WTC11 (cell line): Measurements from ENCODE around the gene PRKD1. TPM values are rescaled to one million over a fixed set of nuclear protein-coding genes. Genes with fewer than 3 reads are reported as not detected.
A peak's percentile ranks its signal among the peaks of the same experiment; 100 is the strongest.

ENCODE experiments used
- ATAC-seq: fragments of 200-7000 bp; cut with Tn5 transposase; 2 replicates; pipeline ENCODE4 v1.10.0; 2021; ENCODE audit warnings: mild to moderate bottlenecking, moderate library complexity
- Bru-seq: library from RNA; stranded (reverse); fragments of 400-500 nt; gene quantifications from one replicate; lab custom pipeline; 2021; lab: Mats Ljungman, UMichigan
- CTCF ChIA-PET: fragments of 300-600 bp; sonication (Branson Sonifier 250); formaldehyde crosslinking; loops from one replicate; lab custom pipeline; 2021; ENCODE audit warnings: antibody characterized with exemption; lab: Charles Lee
- POLR2A ChIA-PET: fragments of 350-600 bp; sonication (Branson Sonifier 250); formaldehyde crosslinking; loops from one replicate; lab custom pipeline; 2021; ENCODE audit warnings: antibody characterized with exemption; lab: Charles Lee
- DNase-seq: peaks from one replicate; pipeline ENCODE4 v3.0.0; 2021; ENCODE audit warnings: low spot score
- H3K27ac Mint-ChIP-seq: 2 replicates; pipeline ENCODE4 v1.8.0; 2021; ENCODE audit warnings: mixed read lengths
- H3K27me3 Mint-ChIP-seq: 2 replicates; pipeline ENCODE4 v1.8.0; 2021; ENCODE audit warnings: low read depth, mild to moderate bottlenecking, moderate library complexity, mixed read lengths
- H3K36me3 Mint-ChIP-seq: 2 replicates; pipeline ENCODE4 v1.8.0; 2021; ENCODE audit warnings: mixed read lengths
- H3K4me1 Mint-ChIP-seq: 2 replicates; pipeline ENCODE4 v1.8.0; 2022; ENCODE audit warnings: mixed read lengths
- H3K4me3 Mint-ChIP-seq: 2 replicates; pipeline ENCODE4 v1.8.0; 2021; ENCODE audit warnings: mild to moderate bottlenecking, moderate library complexity, mixed read lengths
- H3K9me3 Mint-ChIP-seq: 2 replicates; pipeline ENCODE4 v1.8.0; 2021; ENCODE audit warnings: mixed read lengths
- CREM ChIP-seq: sonication (generic); formaldehyde crosslinking; IDR thresholded peaks from 2 replicates; pipeline ENCODE4 v1.8.1; 2022; ENCODE audit warnings: mild to moderate bottlenecking, missing genetic modification reagents, moderate library complexity
- ESRRA ChIP-seq: sonication (generic); formaldehyde crosslinking; IDR thresholded peaks from 2 replicates; pipeline ENCODE4 v1.8.1; 2022; ENCODE audit warnings: mild to moderate bottlenecking, missing genetic modification reagents, borderline replicate concordance
- ETV6 ChIP-seq: sonication (generic); formaldehyde crosslinking; IDR thresholded peaks from 2 replicates; pipeline ENCODE4 v1.8.1; 2022; ENCODE audit warnings: mild to moderate bottlenecking, missing genetic modification reagents
- GRHL2 ChIP-seq: fragments of 250-450 bp; sonication (Bioruptor Pico); IDR thresholded peaks from 2 replicates; pipeline ENCODE4 v1.8.0; 2022; ENCODE audit warnings: mild to moderate bottlenecking, moderate library complexity; ENCODE audit not compliant: insufficient replicate concordance, severe bottlenecking
- MYBL2 ChIP-seq: sonication (generic); formaldehyde crosslinking; IDR thresholded peaks from 2 replicates; pipeline ENCODE4 v1.8.1; 2023; ENCODE audit warnings: mild to moderate bottlenecking, moderate library complexity, missing genetic modification reagents
- NR1H2 ChIP-seq: sonication (generic); formaldehyde crosslinking; IDR thresholded peaks from 2 replicates; pipeline ENCODE4 v1.9.0; 2021; ENCODE audit warnings: mild to moderate bottlenecking, moderate library complexity, missing genetic modification reagents
- SMAD3 ChIP-seq: sonication (generic); formaldehyde crosslinking; IDR thresholded peaks from 2 replicates; pipeline ENCODE4 v1.8.0; 2022; ENCODE audit warnings: missing genetic modification reagents, mild to moderate bottlenecking, borderline replicate concordance
- SOX15 ChIP-seq: fragments of 250-450 bp; sonication (Bioruptor Pico); IDR thresholded peaks from 2 replicates; pipeline ENCODE4 v1.9.0; 2021; ENCODE audit warnings: mild to moderate bottlenecking
- SP1 ChIP-seq: sonication (generic); formaldehyde crosslinking; conservative IDR thresholded peaks from 2 replicates; pipeline ENCODE4 v1.8.1; 2022; ENCODE audit warnings: missing genetic modification reagents
- TP53 ChIP-seq: sonication (generic); formaldehyde crosslinking; IDR thresholded peaks from 2 replicates; pipeline ENCODE4 v1.8.1; 2023; ENCODE audit warnings: mild to moderate bottlenecking, missing genetic modification reagents
- USF2 ChIP-seq: sonication (generic); formaldehyde crosslinking; IDR thresholded peaks from 2 replicates; pipeline ENCODE4 v1.8.1; 2023; ENCODE audit warnings: mild to moderate bottlenecking, missing genetic modification reagents, moderate library complexity
- ZNF138 ChIP-seq: sonication (generic); formaldehyde crosslinking; conservative IDR thresholded peaks from 2 replicates; pipeline ENCODE4 v1.8.1; 2022; ENCODE audit warnings: mild to moderate bottlenecking, moderate library complexity, missing genetic modification reagents
- ZNF263 ChIP-seq: sonication (generic); formaldehyde crosslinking; IDR thresholded peaks from 2 replicates; pipeline ENCODE4 v1.8.1; 2022; ENCODE audit warnings: low read depth, mild to moderate bottlenecking, moderate library complexity, missing genetic modification reagents
- ZNF396 ChIP-seq: fragments of 250-450 bp; sonication (Bioruptor Pico); IDR thresholded peaks from 2 replicates; pipeline ENCODE4 v1.8.0; 2021; ENCODE audit warnings: mild to moderate bottlenecking, moderate library complexity, borderline replicate concordance
- ZNF423 ChIP-seq: fragments of 250-450 bp; sonication (Bioruptor Pico); IDR thresholded peaks from 2 replicates; pipeline ENCODE4 v2.1.2; 2022; ENCODE audit warnings: mild to moderate bottlenecking, moderate library complexity
- ZNF671 ChIP-seq: fragments of 250-450 bp; sonication (Bioruptor Pico); IDR thresholded peaks from 2 replicates; pipeline ENCODE4 v1.8.0; 2021; ENCODE audit warnings: mild to moderate bottlenecking
- long read RNA-seq, 3 experiments: library from RNA in 1 of 3; library from capped mRNA in 1 of 3; library from polyadenylated mRNA in 1 of 3; unstranded in 2 of 3; stranded (forward) in 1 of 3; transcript quantifications; one replicate each; pipeline ENCODE4 v2.0.0, GENCODE V29; 2021
- total RNA-seq: library from RNA; stranded (reverse); gene quantifications from 3 replicates; pipeline ENCODE4 v1.2.3, GENCODE V29; 2021
- TF ChIP-seq, protein P1 (sequence below): sonication (generic); formaldehyde crosslinking; IDR thresholded peaks from 2 replicates; pipeline ENCODE4 v1.8.1; 2023; ENCODE audit warnings: mild to moderate bottlenecking, moderate library complexity, missing genetic modification reagents
- TF ChIP-seq, protein P2 (sequence below): sonication (generic); formaldehyde crosslinking; conservative IDR thresholded peaks from 2 replicates; pipeline ENCODE4 v1.8.1; 2023; ENCODE audit warnings: mild to moderate bottlenecking, low read depth, missing genetic modification reagents, moderate library complexity

PRKD1 gene
- total RNA-seq: 5.8 to 7.6 TPM (median 6.1 TPM) in 3 replicates
- Bru-seq, nascent RNA: percentile 52 among the genes with signal in this experiment
- long read RNA-seq, experiment 1, partial matches to known transcripts: 3 of 10 reads
- long read RNA-seq, experiment 1, other reads (novel, unspliced or antisense): 6 of 10 reads
- long read RNA-seq, experiment 2: 0 reads
- long read RNA-seq, experiment 3: 0 reads

DNA sequence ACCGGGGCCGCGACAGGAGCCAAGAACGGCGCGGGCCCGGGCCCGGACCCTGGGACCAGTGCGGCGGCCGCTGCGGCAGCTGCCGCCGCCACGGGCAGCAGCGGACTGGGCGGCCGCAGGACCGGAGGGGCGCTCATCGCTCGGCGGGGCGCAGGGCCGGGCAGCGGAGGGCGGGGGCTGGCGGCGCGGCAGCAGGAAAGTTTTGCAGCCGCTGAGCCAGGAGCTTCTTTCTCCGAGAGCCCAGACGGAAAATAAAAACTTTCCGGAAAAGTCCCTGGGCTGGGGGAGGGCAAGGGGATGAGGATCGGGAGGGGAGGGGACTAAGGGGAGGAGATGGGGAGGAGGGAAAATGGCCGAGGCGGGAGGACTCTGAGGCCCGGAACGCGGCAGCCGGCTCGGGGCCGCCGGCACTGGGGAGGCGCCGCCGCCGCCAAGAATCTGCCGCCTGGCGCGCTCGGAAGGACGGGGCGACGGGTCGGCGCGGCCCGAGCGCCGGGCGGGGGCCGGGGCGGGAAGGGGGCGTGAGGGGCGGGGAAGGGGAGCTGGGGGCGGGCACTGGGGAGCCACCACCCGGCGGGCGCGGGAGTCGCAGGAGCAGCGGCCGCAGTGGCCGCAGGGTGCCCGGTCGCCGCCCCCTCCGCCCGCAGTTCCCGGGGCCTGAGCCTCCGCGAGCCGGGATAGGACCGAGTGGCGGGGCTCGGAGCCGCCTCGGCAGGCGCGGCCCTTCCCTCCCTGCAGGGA, at the start of gene PRKD1:
PRKD1 (minus strand) TSS at position 472 of the 741 bp plus-strand sequence.
- peak; percentile 70 for DNase-seq
- CTCF ChIA-PET: interaction anchor here (0.6 to 1.6 kb wide), 7 partner anchors 13 to 260 kb away, joined by 3 to 5 read pairs (median 3); no protein-coding TSS in a partner anchor
- Mint-ChIP-seq H3K4me1 (peaks cover 29% of the 10 kb centered on the region), H3K27me3 (peaks cover 60% of the 10 kb centered on the region), H3K9me3 (no peaks in the 10 kb centered on the region), H3K36me3 (no peaks in the 10 kb centered on the region), H3K4me3 (peak within 1 kb of the TSS; percentile 88), H3K27ac (peak within 1 kb of the TSS; percentile 35; the same call in 1 of the 2 replicates)
- TF ChIP-seq SOX15 (CRISPR knock-in tag): no peak
- no peak for TF ChIP-seq ETV6 (CRISPR knock-in tag)
- TF ChIP-seq, protein P1, sequence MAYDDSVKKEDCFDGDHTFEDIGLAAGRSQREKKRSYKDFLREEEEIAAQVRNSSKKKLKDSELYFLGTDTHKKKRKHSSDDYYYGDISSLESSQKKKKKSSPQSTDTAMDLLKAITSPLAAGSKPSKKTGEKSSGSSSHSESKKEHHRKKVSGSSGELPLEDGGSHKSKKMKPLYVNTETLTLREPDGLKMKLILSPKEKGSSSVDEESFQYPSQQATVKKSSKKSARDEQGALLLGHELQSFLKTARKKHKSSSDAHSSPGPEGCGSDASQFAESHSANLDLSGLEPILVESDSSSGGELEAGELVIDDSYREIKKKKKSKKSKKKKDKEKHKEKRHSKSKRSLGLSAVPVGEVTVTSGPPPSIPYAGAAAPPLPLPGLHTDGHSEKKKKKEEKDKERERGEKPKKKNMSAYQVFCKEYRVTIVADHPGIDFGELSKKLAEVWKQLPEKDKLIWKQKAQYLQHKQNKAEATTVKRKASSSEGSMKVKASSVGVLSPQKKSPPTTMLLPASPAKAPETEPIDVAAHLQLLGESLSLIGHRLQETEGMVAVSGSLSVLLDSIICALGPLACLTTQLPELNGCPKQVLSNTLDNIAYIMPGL (CRISPR knock-in tag): no peak
- no peak for TF ChIP-seq ZNF671 (CRISPR knock-in tag)
- no peak for TF ChIP-seq ZNF138 (CRISPR knock-in tag)
- TF ChIP-seq TP53 (CRISPR knock-in tag): no peak
- no peak for TF ChIP-seq SMAD3 (CRISPR knock-in tag)
- TF ChIP-seq GRHL2 (CRISPR knock-in tag): no peak
- TF ChIP-seq ESRRA: no peak
- TF ChIP-seq ZNF423 (CRISPR knock-in tag): no peak
- TF ChIP-seq USF2 (CRISPR knock-in tag): no peak
- 0 out of 2 replicates have a peak, but pooled peaks have one; percentile 55 for TF ChIP-seq MYBL2
- TF ChIP-seq SP1 (CRISPR knock-in tag): peak; percentile 50; the same call in 1 of the 2 replicates
- TF ChIP-seq ZNF263 (CRISPR knock-in tag): peak; percentile 86; the same call in 1 of the 2 replicates
- no peak for TF ChIP-seq CREM (CRISPR knock-in tag)
- no peak for TF ChIP-seq NR1H2 (CRISPR knock-in tag)
- TF ChIP-seq, protein P2, sequence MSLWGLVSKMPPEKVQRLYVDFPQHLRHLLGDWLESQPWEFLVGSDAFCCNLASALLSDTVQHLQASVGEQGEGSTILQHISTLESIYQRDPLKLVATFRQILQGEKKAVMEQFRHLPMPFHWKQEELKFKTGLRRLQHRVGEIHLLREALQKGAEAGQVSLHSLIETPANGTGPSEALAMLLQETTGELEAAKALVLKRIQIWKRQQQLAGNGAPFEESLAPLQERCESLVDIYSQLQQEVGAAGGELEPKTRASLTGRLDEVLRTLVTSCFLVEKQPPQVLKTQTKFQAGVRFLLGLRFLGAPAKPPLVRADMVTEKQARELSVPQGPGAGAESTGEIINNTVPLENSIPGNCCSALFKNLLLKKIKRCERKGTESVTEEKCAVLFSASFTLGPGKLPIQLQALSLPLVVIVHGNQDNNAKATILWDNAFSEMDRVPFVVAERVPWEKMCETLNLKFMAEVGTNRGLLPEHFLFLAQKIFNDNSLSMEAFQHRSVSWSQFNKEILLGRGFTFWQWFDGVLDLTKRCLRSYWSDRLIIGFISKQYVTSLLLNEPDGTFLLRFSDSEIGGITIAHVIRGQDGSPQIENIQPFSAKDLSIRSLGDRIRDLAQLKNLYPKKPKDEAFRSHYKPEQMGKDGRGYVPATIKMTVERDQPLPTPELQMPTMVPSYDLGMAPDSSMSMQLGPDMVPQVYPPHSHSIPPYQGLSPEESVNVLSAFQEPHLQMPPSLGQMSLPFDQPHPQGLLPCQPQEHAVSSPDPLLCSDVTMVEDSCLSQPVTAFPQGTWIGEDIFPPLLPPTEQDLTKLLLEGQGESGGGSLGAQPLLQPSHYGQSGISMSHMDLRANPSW (CRISPR knock-in tag): no peak
- ATAC-seq: peak; percentile 67
- POLR2A ChIA-PET: no interaction called here

DNA sequence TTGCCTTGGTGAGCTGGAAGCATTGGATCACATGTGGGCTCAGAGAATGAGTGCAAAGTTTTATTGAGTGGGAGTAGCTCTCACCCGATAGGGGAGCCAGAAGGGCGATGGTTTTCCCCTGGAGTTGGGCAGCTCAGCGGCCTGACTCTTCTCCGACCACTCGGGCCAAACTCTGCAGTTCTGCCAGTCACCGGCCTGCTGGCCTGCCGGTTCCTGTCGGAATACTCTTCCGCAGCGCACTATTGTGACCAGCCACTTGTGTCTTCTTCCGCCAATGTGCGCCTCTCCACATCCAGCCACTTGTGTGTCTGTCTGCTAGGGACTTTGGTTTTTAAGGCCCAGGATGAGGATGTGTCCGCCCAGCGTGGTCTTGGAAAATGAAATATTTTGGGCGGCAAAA, 43.5 kb upstream of the PRKD1 start:
- Mint-ChIP-seq H3K27me3 (no peaks in the 10 kb centered on the region), H3K4me3 (no peak overlapping the region), H3K36me3 (no peaks in the 10 kb centered on the region), H3K4me1 (no peaks in the 10 kb centered on the region), H3K27ac (no peak overlapping the region), H3K9me3 (peaks cover 12% of the 10 kb centered on the region)
- no peak for TF ChIP-seq ZNF396
- TF ChIP-seq ETV6 (CRISPR knock-in tag): no peak
- TF ChIP-seq SMAD3 (CRISPR knock-in tag): no peak
- ATAC-seq (peak; percentile 39; the same call in 1 of the 2 replicates), DNase-seq (no peak)
- POLR2A ChIA-PET: no interaction called here
- CTCF ChIA-PET: no interaction called here
